Osteocyte (in vitro differentiated cells): Measurements from ENCODE around the gene SBF2. TPM values are rescaled to one million over a fixed set of nuclear protein-coding genes. Genes with fewer than 3 reads are reported as not detected.
A peak's percentile ranks its signal among the peaks of the same experiment; 100 is the strongest.

Experiments used
- DNase-seq: peaks from one replicate; pipeline ENCODE4 v3.0.0; 2021; ENCODE audit warnings: mixed read lengths; ENCODE audit not compliant: unreplicated experiment; ENCODE audit errors: extremely low spot score
- H3K27ac Mint-ChIP-seq: one replicate; pipeline ENCODE4 v1.8.0; 2021; ENCODE audit warnings: mild to moderate bottlenecking, mixed read lengths; ENCODE audit not compliant: unreplicated experiment
- H3K27me3 Mint-ChIP-seq: one replicate; pipeline ENCODE4 v1.8.0; 2021; ENCODE audit warnings: mixed read lengths; ENCODE audit not compliant: unreplicated experiment
- H3K36me3 Mint-ChIP-seq: one replicate; pipeline ENCODE4 v1.8.0; 2021; ENCODE audit warnings: mixed read lengths; ENCODE audit not compliant: unreplicated experiment
- H3K4me1 Mint-ChIP-seq: one replicate; pipeline ENCODE4 v1.8.0; 2021; ENCODE audit warnings: mixed read lengths; ENCODE audit not compliant: unreplicated experiment
- H3K4me3 Mint-ChIP-seq: one replicate; pipeline ENCODE4 v1.8.0; 2021; ENCODE audit warnings: mild to moderate bottlenecking, moderate library complexity, mixed read lengths; ENCODE audit not compliant: unreplicated experiment
- H3K9me3 Mint-ChIP-seq: one replicate; pipeline ENCODE4 v1.8.0; 2021; ENCODE audit warnings: mixed read lengths; ENCODE audit not compliant: unreplicated experiment
- CTCF ChIP-seq: fragments of 200-600 bp; sonication (generic); IDR thresholded peaks from 2 replicates; pipeline ENCODE4 v1.5.0; 2021; ENCODE audit warnings: antibody characterized with exemption, mild to moderate bottlenecking, moderate library complexity
- total RNA-seq: library from RNA; stranded (reverse); gene quantifications from 2 replicates; pipeline ENCODE4 v1.2.1, GENCODE V29; 2021

The SBF2 gene
- total RNA-seq, 1 donor from 2014 or later = 65.2 TPM

GRCh38 chr11:9808943-9809342, 485.1 kb downstream of the SBF2 start:
- DNase-seq = no peak
- Mint-ChIP-seq H3K9me3 (no peaks in the 10 kb centered on the region), H3K36me3 (peaks cover 58% of the 10 kb centered on the region), H3K4me3 (no peak overlapping the region), H3K27me3 (no peaks in the 10 kb centered on the region), H3K4me1 (peaks cover 12% of the 10 kb centered on the region), H3K27ac (peak overlapping the region; percentile 18)
- no peak for TF ChIP-seq CTCF

GRCh38 chr11:9806946-9807687, 486.9 kb downstream of the SBF2 start:
- H3K27ac Mint-ChIP-seq = no peak overlapping the region
- peaks cover 26% of the 10 kb centered on the region for H3K4me1 Mint-ChIP-seq
- H3K27me3 Mint-ChIP-seq = no peaks in the 10 kb centered on the region
- no peak overlapping the region for H3K4me3 Mint-ChIP-seq
- TF ChIP-seq CTCF = no peak
- H3K36me3 Mint-ChIP-seq = peaks cover 48% of the 10 kb centered on the region
- no peak for DNase-seq
- H3K9me3 Mint-ChIP-seq = no peaks in the 10 kb centered on the region

- Mint-ChIP-seq H3K4me3 (no peak overlapping the region), H3K9me3 (no peaks in the 10 kb centered on the region), H3K4me1 (peaks cover 50% of the 10 kb centered on the region), H3K27ac (peak overlapping the region; percentile 0), H3K36me3 (peaks cover 35% of the 10 kb centered on the region), H3K27me3 (no peaks in the 10 kb centered on the region)
- DNase-seq = no peak
- no peak for TF ChIP-seq CTCF
These were observed 489.6 kb downstream of the SBF2 start for GRCh38 chr11:9804419-9804902.

GRCh38 chr11:9803685-9804418, 490.2 kb downstream of the SBF2 start:
- Mint-ChIP-seq H3K9me3 (no peaks in the 10 kb centered on the region), H3K4me3 (no peak overlapping the region), H3K27me3 (no peaks in the 10 kb centered on the region), H3K4me1 (peaks cover 56% of the 10 kb centered on the region), H3K36me3 (peaks cover 35% of the 10 kb centered on the region), H3K27ac (peak overlapping the region; percentile 83)
- TF ChIP-seq CTCF = no peak
- no peak for DNase-seq

GRCh38 chr11:9802291-9802861, 491.6 kb downstream of the SBF2 start:
- TF ChIP-seq CTCF = no peak
- peaks cover 52% of the 10 kb centered on the region for H3K4me1 Mint-ChIP-seq
- no peak for DNase-seq
- H3K36me3 Mint-ChIP-seq = peaks cover 29% of the 10 kb centered on the region
- no peak overlapping the region for H3K4me3 Mint-ChIP-seq
- no peaks in the 10 kb centered on the region for H3K27me3 Mint-ChIP-seq
- peak overlapping the region; percentile 71 for H3K27ac Mint-ChIP-seq
- no peaks in the 10 kb centered on the region for H3K9me3 Mint-ChIP-seq
